HepG2 (cell line): Measurements from ENCODE around the gene ENO2. TPM values are rescaled to one million over a fixed set of nuclear protein-coding genes. Genes with fewer than 3 reads are reported as not detected.
A peak's percentile ranks its signal among the peaks of the same experiment; 100 is the strongest.

Source experiments
- ATF6 ChIP-seq: sonication (generic); formaldehyde crosslinking; conservative IDR thresholded peaks from 2 replicates; pipeline ENCODE4 v1.4.0; 2020; ENCODE audit warnings: missing genetic modification reagents
- CBFB ChIP-seq: sonication (generic); formaldehyde crosslinking; IDR thresholded peaks from 2 replicates; pipeline ENCODE4 v1.4.0; 2020; ENCODE audit warnings: missing genetic modification reagents
- CEBPG ChIP-seq: IDR thresholded peaks from 2 replicates; pipeline ENCODE4 v1.6.1; 2016
- EZH2 ChIP-seq: conservative IDR thresholded peaks from 2 replicates; pipeline ENCODE4 v1.6.1; 2012; ENCODE audit warnings: mild to moderate bottlenecking, low read depth, low read length, moderate library complexity
- FOSL2 ChIP-seq: sonication (generic); formaldehyde crosslinking; IDR thresholded peaks from 2 replicates; pipeline ENCODE4 v1.4.0; 2020; ENCODE audit warnings: missing genetic modification reagents
- FOXP4 ChIP-seq: sonication (generic); formaldehyde crosslinking; IDR thresholded peaks from 2 replicates; pipeline ENCODE4 v1.4.0; 2020; ENCODE audit warnings: missing genetic modification reagents
- LBX2 ChIP-seq: sonication (generic); formaldehyde crosslinking; IDR thresholded peaks from 2 replicates; pipeline ENCODE4 v1.5.0; 2020; ENCODE audit warnings: missing genetic modification reagents, mild to moderate bottlenecking, borderline replicate concordance
- MAF1 ChIP-seq: sonication (generic); formaldehyde crosslinking; IDR thresholded peaks from 2 replicates; pipeline ENCODE4 v1.5.0; 2020; ENCODE audit warnings: missing genetic modification reagents, borderline replicate concordance
- MEIS1 ChIP-seq: sonication (generic); formaldehyde crosslinking; IDR thresholded peaks from 2 replicates; pipeline ENCODE4 v1.9.0; 2021; ENCODE audit warnings: mild to moderate bottlenecking, missing genetic modification reagents, moderate library complexity, borderline replicate concordance
- MXI1 ChIP-seq: IDR thresholded peaks from 3 replicates; pipeline ENCODE4 v1.6.1; 2012; ENCODE audit warnings: low read depth, low read length, inconsistent platforms, borderline replicate concordance
- TBP ChIP-seq: sonication (generic); formaldehyde crosslinking; IDR thresholded peaks from 2 replicates; pipeline ENCODE4 v1.5.0; 2020; ENCODE audit warnings: missing genetic modification reagents
- ZBTB20 ChIP-seq: sonication (generic); formaldehyde crosslinking; IDR thresholded peaks from 2 replicates; pipeline ENCODE4 v1.8.1; 2023; ENCODE audit warnings: missing genetic modification reagents, low read depth, mild to moderate bottlenecking, borderline replicate concordance
- ZBTB25 ChIP-seq: IDR thresholded peaks from 2 replicates; pipeline ENCODE4 v1.6.1; 2018; ENCODE audit warnings: missing genetic modification reagents
- ZFAT ChIP-seq: sonication (generic); formaldehyde crosslinking; conservative IDR thresholded peaks from 2 replicates; pipeline ENCODE4 v1.8.1; 2023; ENCODE audit warnings: missing genetic modification reagents, inconsistent platforms
- ZNF143 ChIP-seq: sonication (generic); formaldehyde crosslinking; IDR thresholded peaks from 2 replicates; pipeline ENCODE4 v1.4.0; 2020; ENCODE audit warnings: missing genetic modification reagents
- ZNF331 ChIP-seq: sonication (generic); formaldehyde crosslinking; IDR thresholded peaks from 2 replicates; pipeline ENCODE4 v1.4.0; 2020; ENCODE audit warnings: missing genetic modification reagents
- ZNF563 ChIP-seq: sonication (generic); formaldehyde crosslinking; IDR thresholded peaks from 2 replicates; pipeline ENCODE4 v1.8.0; 2022; ENCODE audit warnings: mild to moderate bottlenecking, moderate library complexity, missing genetic modification reagents
- ZNF772 ChIP-seq: sonication (generic); formaldehyde crosslinking; IDR thresholded peaks from 2 replicates; pipeline ENCODE4 v1.5.0; 2020; ENCODE audit warnings: mild to moderate bottlenecking, missing genetic modification reagents
- polyA plus RNA-seq, 8 experiments: library from polyadenylated mRNA; depleted of rRNA in 3 of 8; stranded (reverse) in 7 of 8; unstranded in 1 of 8; fragments of >200 nt; fragmentation: Illumina TruSeq in 4 of 8; extraction: Trizol in 4 of 8; gene quantifications; 2 replicates each; pipeline versions ENCODE4 v1.2.1 to v1.2.3, GENCODE V29; 2011 to 2016; ENCODE audit warnings: low read depth in 4 of 8, missing spikeins in 1 of 8, mixed read lengths in 1 of 8; ENCODE audit not compliant: insufficient read depth in 1 of 8
- total RNA-seq, 5 experiments: library from RNA; depleted of rRNA; stranded (reverse); fragments of >200 nt; fragmentation: Illumina TruSeq; extraction: Trizol; gene quantifications; 2 replicates each; pipeline ENCODE4 v1.2.3, GENCODE V29; 2016; ENCODE audit warnings: low read depth in 1 of 5
- TF ChIP-seq, protein P1 (sequence below): IDR thresholded peaks from 2 replicates; pipeline ENCODE4 v1.6.1; 2016; ENCODE audit warnings: missing biosample characterization, missing genetic modification reagents, low read depth
- TF ChIP-seq, protein P2 (sequence below): sonication (generic); formaldehyde crosslinking; IDR thresholded peaks from 2 replicates; pipeline ENCODE4 v1.9.0; 2021; ENCODE audit warnings: missing genetic modification reagents, mild to moderate bottlenecking, borderline replicate concordance
- TF ChIP-seq, protein P3 (sequence below): sonication (generic); formaldehyde crosslinking; IDR thresholded peaks from 2 replicates; pipeline ENCODE4 v1.8.0; 2023; ENCODE audit warnings: mild to moderate bottlenecking, missing genetic modification reagents

The ENO2 gene
- total and polyA plus RNA-seq, 2 of the 13 experiments (the other 11 are each of a cell fraction or from before 2014, with no cell fraction given) = 19.3 to 136 TPM

DNA sequence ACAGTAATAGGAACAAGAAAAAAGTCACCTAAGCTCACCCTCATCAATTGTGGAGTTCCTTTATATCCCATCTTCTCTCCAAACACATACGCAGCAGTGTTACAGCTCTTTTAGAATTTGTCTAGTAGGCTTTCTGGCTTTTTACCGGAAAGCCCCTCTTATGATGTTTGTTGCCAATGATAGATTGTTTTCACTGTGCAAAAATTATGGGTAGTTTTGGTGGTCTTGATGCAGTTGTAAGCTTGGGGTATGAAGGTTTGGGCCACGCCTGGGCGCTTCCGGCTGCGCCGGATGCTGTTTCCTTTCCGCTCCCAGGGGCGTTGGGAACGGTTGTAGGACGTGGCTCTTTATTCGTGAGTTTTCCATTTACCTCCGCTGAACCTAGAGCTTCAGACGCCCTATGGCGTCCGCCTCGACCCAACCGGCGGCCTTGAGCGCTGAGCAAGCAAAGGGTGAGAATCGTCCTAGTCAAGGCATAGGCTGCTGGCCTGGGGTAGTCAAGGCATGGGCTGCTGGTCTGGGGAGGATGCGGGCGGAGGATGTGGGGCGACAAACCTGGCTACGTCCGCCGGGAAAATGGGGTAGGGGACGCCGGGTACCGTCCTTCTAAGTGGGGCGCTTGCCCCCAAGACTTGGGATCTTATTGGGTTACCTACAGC, 29.5 kb downstream of the ENO2 start, which contains the start of the genes C12orf57 and RNU7-1 (continued):
- peak; percentile 94; the same call in 1 of the 2 replicates for TF ChIP-seq ATF6
- TF ChIP-seq TBP (CRISPR knock-in tag) = no peak
- no peak for TF ChIP-seq LBX2 (CRISPR knock-in tag)
- peak; percentile 53 for TF ChIP-seq FOSL2 (CRISPR knock-in tag)
- TF ChIP-seq ZBTB25 (CRISPR knock-in tag) = peak; percentile 70
- TF ChIP-seq, protein P1, sequence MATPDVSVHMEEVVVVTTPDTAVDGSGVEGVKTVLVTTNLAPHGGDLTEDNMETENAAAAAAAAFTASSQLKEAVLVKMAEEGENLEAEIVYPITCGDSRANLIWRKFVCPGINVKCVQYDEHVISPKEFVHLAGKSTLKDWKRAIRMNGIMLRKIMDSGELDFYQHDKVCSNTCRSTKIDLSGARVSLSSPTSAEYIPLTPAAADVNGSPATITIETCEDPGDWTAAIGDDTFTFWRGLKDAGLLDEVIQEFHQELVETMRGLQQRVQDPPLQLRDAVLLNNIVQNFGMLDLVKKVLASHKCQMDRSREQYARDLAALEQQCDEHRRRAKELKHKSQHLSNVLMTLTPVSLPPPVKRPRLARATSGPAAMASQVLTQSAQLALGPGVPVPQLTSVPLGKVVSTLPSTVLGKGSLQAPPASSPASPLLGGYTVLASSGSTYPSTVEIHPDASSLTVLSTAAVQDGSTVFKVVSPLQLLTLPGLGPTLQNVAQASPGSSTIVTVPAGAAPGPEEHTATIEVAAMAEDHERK (CRISPR knock-in tag) = 0 out of 2 replicates have a peak, but pooled peaks have one; percentile 62
- TF ChIP-seq EZH2 = no peak
- no peak for TF ChIP-seq ZBTB20 (CRISPR knock-in tag)
- TF ChIP-seq, protein P2, sequence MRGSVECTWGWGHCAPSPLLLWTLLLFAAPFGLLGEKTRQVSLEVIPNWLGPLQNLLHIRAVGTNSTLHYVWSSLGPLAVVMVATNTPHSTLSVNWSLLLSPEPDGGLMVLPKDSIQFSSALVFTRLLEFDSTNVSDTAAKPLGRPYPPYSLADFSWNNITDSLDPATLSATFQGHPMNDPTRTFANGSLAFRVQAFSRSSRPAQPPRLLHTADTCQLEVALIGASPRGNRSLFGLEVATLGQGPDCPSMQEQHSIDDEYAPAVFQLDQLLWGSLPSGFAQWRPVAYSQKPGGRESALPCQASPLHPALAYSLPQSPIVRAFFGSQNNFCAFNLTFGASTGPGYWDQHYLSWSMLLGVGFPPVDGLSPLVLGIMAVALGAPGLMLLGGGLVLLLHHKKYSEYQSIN = no peak
- TF ChIP-seq ZNF143 (CRISPR knock-in tag) = no peak
- no peak for TF ChIP-seq ZFAT (CRISPR knock-in tag)
- TF ChIP-seq FOXP4 (CRISPR knock-in tag) = peak; percentile 79
- TF ChIP-seq CEBPG (CRISPR knock-in tag) = peak; percentile 71
- peak; percentile 25; the same call in 1 of the 2 replicates for TF ChIP-seq MEIS1 (CRISPR knock-in tag)
- TF ChIP-seq, protein P3, sequence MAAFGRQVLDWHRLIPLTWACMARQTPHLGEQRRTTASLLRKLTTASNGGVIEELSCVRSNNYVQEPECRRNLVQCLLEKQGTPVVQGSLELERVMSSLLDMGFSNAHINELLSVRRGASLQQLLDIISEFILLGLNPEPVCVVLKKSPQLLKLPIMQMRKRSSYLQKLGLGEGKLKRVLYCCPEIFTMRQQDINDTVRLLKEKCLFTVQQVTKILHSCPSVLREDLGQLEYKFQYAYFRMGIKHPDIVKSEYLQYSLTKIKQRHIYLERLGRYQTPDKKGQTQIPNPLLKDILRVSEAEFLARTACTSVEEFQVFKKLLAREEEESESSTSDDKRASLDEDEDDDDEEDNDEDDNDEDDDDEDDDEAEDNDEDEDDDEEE (CRISPR knock-in tag) = no peak
- TF ChIP-seq MAF1 (CRISPR knock-in tag) = no peak
- TF ChIP-seq ZNF563 (CRISPR knock-in tag) = no peak
- no peak for TF ChIP-seq ZNF772 (CRISPR knock-in tag)
- TF ChIP-seq MXI1 = peak; percentile 40; the same call in 1 of the 3 replicates
- TF ChIP-seq ZNF331 (CRISPR knock-in tag) = peak; percentile 85
- TF ChIP-seq CBFB (CRISPR knock-in tag) = peak; percentile 42; the same call in 1 of the 2 replicates
